ENCODE measurements around the gene HSPA8. TPM values are rescaled to one million over a fixed set of nuclear protein-coding genes. Genes with fewer than 3 reads are reported as not detected.
A peak's percentile ranks its signal among the peaks of the same experiment; 100 is the strongest.

HSPA8 gene
- total and polyA plus RNA-seq, 10 of the 15 experiments (the other 5 are each of a cell fraction or from before 2014, with no cell fraction given) = 1,190 to 3,205 (median 2,045) TPM

DNA sequence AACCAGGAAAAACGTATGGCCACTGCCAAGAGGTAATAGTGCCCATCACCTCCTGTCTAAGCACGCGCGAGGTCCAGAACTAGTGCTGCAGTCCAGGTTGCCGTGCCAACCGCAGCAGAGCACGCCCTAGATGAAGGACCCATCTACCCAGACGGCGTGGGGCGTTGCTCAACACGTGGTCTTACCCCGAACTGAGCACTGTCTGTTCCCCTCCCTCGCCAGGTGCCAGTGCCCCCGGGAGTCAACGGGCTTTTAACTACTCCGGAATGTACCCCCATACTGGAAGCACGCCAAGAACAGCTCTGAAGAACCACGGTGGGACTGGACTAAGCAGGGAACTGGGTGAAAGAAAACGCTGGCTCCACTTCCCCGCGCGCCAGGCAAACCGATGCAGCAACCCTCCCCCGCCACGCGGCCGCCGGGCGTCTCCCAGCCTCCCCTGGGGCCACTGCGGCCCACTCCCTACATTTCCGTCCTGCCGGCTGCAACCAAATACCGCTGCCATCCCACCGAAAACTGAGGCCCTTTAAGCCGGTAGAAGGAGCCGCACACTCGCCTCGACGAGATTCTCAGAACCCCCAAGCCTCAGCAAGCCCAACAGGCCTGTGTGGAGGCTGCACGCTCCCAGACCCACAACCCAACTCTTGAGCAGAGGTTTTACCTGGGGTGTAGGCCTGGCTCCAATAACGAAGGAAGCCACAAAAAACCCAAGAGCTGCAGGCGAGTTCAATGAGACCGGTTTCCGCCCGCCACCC, at the start of gene HSPA8 (continued):
- TF ChIP-seq, protein P1, sequence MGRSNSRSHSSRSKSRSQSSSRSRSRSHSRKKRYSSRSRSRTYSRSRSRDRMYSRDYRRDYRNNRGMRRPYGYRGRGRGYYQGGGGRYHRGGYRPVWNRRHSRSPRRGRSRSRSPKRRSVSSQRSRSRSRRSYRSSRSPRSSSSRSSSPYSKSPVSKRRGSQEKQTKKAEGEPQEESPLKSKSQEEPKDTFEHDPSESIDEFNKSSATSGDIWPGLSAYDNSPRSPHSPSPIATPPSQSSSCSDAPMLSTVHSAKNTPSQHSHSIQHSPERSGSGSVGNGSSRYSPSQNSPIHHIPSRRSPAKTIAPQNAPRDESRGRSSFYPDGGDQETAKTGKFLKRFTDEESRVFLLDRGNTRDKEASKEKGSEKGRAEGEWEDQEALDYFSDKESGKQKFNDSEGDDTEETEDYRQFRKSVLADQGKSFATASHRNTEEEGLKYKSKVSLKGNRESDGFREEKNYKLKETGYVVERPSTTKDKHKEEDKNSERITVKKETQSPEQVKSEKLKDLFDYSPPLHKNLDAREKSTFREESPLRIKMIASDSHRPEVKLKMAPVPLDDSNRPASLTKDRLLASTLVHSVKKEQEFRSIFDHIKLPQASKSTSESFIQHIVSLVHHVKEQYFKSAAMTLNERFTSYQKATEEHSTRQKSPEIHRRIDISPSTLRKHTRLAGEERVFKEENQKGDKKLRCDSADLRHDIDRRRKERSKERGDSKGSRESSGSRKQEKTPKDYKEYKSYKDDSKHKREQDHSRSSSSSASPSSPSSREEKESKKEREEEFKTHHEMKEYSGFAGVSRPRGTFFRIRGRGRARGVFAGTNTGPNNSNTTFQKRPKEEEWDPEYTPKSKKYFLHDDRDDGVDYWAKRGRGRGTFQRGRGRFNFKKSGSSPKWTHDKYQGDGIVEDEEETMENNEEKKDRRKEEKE (IDR thresholded peaks at IDR 0.05) = no peak
- TF ChIP-seq, protein P2, sequence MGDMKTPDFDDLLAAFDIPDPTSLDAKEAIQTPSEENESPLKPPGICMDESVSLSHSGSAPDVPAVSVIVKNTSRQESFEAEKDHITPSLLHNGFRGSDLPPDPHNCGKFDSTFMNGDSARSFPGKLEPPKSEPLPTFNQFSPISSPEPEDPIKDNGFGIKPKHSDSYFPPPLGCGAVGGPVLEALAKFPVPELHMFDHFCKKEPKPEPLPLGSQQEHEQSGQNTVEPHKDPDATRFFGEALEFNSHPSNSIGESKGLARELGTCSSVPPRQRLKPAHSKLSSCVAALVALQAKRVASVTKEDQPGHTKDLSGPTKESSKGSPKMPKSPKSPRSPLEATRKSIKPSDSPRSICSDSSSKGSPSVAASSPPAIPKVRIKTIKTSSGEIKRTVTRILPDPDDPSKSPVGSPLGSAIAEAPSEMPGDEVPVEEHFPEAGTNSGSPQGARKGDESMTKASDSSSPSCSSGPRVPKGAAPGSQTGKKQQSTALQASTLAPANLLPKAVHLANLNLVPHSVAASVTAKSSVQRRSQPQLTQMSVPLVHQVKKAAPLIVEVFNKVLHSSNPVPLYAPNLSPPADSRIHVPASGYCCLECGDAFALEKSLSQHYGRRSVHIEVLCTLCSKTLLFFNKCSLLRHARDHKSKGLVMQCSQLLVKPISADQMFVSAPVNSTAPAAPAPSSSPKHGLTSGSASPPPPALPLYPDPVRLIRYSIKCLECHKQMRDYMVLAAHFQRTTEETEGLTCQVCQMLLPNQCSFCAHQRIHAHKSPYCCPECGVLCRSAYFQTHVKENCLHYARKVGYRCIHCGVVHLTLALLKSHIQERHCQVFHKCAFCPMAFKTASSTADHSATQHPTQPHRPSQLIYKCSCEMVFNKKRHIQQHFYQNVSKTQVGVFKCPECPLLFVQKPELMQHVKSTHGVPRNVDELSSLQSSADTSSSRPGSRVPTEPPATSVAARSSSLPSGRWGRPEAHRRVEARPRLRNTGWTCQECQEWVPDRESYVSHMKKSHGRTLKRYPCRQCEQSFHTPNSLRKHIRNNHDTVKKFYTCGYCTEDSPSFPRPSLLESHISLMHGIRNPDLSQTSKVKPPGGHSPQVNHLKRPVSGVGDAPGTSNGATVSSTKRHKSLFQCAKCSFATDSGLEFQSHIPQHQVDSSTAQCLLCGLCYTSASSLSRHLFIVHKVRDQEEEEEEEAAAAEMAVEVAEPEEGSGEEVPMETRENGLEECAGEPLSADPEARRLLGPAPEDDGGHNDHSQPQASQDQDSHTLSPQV (IDR thresholded peaks at IDR 0.05) = no peak
- TF ChIP-seq ZNF274 (IDR thresholded peaks at IDR 0.05; ENCODE audit: insufficient read depth, insufficient read length) (no peak), NFIC (IDR thresholded peaks at IDR 0.05; ENCODE audit: low read depth, low read length) (no peak; the same call in 1 of the 2 replicates), RUNX3 (IDR thresholded peaks at IDR 0.05; ENCODE audit: low read length) (peak; percentile 73), HCFC1 (IDR thresholded peaks at IDR 0.05; ENCODE audit: low read length) (no peak), PAX8 (IDR thresholded peaks at IDR 0.05) (no peak), MTA2 (IDR thresholded peaks at IDR 0.05; ENCODE audit: low read depth) (no peak), NR2F1 (conservative IDR thresholded peaks at IDR 0.05) (no peak), SMAD5 (IDR thresholded peaks at IDR 0.05; ENCODE audit: low read depth) (peak; percentile 98), GABPA (IDR thresholded peaks at IDR 0.05; ENCODE audit: low read depth) (no peak), RB1 (IDR thresholded peaks at IDR 0.05; ENCODE audit: borderline replicate concordance) (no peak), CBFB (IDR thresholded peaks at IDR 0.05; ENCODE audit: low read depth) (peak; percentile 97), KAT2A (conservative IDR thresholded peaks at IDR 0.05; ENCODE audit: control insufficient read depth, low read depth, low read length) (no peak), RBBP5 (conservative IDR thresholded peaks at IDR 0.05) (no peak), NFXL1 (IDR thresholded peaks at IDR 0.05; ENCODE audit: borderline replicate concordance) (no peak), SREBF2 (IDR thresholded peaks at IDR 0.05; ENCODE audit: low read length) (no peak), BCL11A (IDR thresholded peaks at IDR 0.05; ENCODE audit: low read depth, low read length) (peak; percentile 31; the same call in 1 of the 2 replicates), POLR2AphosphoS5 (IDR thresholded peaks at IDR 0.05; ENCODE audit: low read length) (peak; percentile 99), GATAD2B (conservative IDR thresholded peaks at IDR 0.05; ENCODE audit: low read depth) (no peak; the same call in 1 of the 2 replicates)
- TF ChIP-seq, protein P3, sequence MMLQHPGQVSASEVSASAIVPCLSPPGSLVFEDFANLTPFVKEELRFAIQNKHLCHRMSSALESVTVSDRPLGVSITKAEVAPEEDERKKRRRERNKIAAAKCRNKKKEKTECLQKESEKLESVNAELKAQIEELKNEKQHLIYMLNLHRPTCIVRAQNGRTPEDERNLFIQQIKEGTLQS (IDR thresholded peaks at IDR 0.05; ENCODE audit: borderline replicate concordance, extremely low read depth, low read depth, low read length) = no peak
- TF ChIP-seq, protein P4, sequence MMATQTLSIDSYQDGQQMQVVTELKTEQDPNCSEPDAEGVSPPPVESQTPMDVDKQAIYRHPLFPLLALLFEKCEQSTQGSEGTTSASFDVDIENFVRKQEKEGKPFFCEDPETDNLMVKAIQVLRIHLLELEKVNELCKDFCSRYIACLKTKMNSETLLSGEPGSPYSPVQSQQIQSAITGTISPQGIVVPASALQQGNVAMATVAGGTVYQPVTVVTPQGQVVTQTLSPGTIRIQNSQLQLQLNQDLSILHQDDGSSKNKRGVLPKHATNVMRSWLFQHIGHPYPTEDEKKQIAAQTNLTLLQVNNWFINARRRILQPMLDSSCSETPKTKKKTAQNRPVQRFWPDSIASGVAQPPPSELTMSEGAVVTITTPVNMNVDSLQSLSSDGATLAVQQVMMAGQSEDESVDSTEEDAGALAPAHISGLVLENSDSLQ (IDR thresholded peaks at IDR 0.05) = no peak
- TF ChIP-seq, protein P5, sequence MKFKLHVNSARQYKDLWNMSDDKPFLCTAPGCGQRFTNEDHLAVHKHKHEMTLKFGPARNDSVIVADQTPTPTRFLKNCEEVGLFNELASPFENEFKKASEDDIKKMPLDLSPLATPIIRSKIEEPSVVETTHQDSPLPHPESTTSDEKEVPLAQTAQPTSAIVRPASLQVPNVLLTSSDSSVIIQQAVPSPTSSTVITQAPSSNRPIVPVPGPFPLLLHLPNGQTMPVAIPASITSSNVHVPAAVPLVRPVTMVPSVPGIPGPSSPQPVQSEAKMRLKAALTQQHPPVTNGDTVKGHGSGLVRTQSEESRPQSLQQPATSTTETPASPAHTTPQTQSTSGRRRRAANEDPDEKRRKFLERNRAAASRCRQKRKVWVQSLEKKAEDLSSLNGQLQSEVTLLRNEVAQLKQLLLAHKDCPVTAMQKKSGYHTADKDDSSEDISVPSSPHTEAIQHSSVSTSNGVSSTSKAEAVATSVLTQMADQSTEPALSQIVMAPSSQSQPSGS (IDR thresholded peaks at IDR 0.05; ENCODE audit: low read length) = no peak

Data from GM12878 (cell line).